Mammary epithelial cell (primary cell): ENCODE measurements around the gene UGP2.

Source experiments
- CTCF ChIP-seq, 2 donors: IDR thresholded peaks in 1 of 2; conservative IDR thresholded peaks in 1 of 2; 2 replicates each; pipeline ENCODE4 v1.5.1; 2011 to 2012; ENCODE audit warnings: inconsistent platforms in 2 of 2, low read length in 2 of 2, mild to moderate bottlenecking in 2 of 2, control low read depth in 1 of 2, low read depth in 1 of 2; ENCODE audit not compliant: insufficient read depth in 1 of 2; ENCODE audit errors: extremely low read depth in 1 of 2
- EZH2 ChIP-seq: IDR thresholded peaks from 2 replicates; pipeline ENCODE4 v1.6.1; 2012; ENCODE audit warnings: low read length, inconsistent platforms, borderline replicate concordance

- TF ChIP-seq CTCF (conservative IDR thresholded peaks at IDR 0.05 in 1 of 2, IDR thresholded peaks at IDR 0.05 in 1 of 2; ENCODE audit: extremely low read depth in 1 of 2, insufficient read depth in 1 of 2, low read depth in 1 of 2, low read length in 2 of 2): no peak
- TF ChIP-seq EZH2: no peak
These were observed 29.0 kb downstream of the UGP2 start for GRCh38 chr2:63870679-63871078.
